ENCODE data around the gene MELTF.

DNA sequence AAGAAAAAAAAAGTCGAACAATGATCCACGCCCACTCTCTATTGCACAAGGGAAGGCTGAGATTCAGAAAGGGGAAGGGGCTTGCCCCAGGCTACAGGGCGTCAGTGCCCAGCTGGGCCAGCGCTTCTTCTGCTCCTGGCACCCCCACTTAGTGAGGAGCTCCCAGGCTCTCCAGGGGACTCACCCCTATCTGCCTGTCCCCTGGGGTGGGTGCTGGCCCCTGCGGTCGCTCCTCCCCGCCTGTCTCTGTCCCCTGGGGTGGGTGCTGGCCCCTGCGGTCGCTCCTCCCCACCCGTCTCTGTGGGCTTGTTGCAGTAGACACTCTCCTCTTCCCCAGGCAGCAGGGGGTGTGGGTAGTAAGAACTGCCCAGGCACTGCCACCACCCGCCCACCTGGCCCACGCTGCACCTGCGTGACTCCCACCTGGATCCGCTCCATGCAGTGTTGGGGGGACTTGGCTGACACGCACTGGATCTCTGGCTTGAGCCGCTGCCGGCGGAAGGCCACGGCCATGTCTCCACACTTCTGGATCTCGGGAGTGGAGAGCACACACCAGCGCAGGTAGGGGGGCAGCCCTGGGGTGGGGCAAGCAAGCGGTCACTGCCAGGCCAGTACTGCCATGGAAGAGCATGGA, 14.6 kb downstream of the MELTF start:
- TF ChIP-seq, protein P1, sequence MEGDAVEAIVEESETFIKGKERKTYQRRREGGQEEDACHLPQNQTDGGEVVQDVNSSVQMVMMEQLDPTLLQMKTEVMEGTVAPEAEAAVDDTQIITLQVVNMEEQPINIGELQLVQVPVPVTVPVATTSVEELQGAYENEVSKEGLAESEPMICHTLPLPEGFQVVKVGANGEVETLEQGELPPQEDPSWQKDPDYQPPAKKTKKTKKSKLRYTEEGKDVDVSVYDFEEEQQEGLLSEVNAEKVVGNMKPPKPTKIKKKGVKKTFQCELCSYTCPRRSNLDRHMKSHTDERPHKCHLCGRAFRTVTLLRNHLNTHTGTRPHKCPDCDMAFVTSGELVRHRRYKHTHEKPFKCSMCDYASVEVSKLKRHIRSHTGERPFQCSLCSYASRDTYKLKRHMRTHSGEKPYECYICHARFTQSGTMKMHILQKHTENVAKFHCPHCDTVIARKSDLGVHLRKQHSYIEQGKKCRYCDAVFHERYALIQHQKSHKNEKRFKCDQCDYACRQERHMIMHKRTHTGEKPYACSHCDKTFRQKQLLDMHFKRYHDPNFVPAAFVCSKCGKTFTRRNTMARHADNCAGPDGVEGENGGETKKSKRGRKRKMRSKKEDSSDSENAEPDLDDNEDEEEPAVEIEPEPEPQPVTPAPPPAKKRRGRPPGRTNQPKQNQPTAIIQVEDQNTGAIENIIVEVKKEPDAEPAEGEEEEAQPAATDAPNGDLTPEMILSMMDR (IDR thresholded peaks at IDR 0.05): no peak
- no peak for TF ChIP-seq POLR2AphosphoS5 (IDR thresholded peaks at IDR 0.05)
